K562 (cell line): ENCODE measurements around the gene RNF126. TPM values are rescaled to one million over a fixed set of nuclear protein-coding genes. Genes with fewer than 3 reads are reported as not detected.
"Not testable (repeated sequence)": the region's sequence is repeated elsewhere in the genome, so short reads cannot be mapped to it uniquely, and the experiment has no call there.

Experiments
- ATAC-seq: fragments of 200-7000 bp; cut with Tn5 transposase; 3 replicates; pipeline ENCODE4 v1.9.1; 2020; ENCODE audit warnings: moderate library complexity
- BruUV-seq: library from RNA; stranded (reverse); fragments of 400-500 nt; replicated peaks from 2 replicates; lab custom pipeline; 2021; lab: Mats Ljungman, UMichigan
- CTCF ChIA-PET: fragments of 300-600 bp; formaldehyde crosslinking; extraction: SDS; loops from one replicate; lab custom pipeline; 2021; ENCODE audit warnings: low intra/inter-chr PET ratio; lab: Yijun Ruan, JAX
- POLR2A ChIA-PET: fragments of 300-600, 350-650 bp; sonication (Branson Sonifier 250); formaldehyde crosslinking; extraction: SDS; loops from one replicate; lab custom pipeline; 2021; ENCODE audit warnings: antibody characterized with exemption, inconsistent platforms; lab: Yijun Ruan, JAX
- DNase-seq, 4 experiments: peaks; one replicate each; pipeline versions ENCODE4 v3.0.0 to v3.0.0-alpha.2; 2011 to 2018; ENCODE audit warnings: low spot score in 3 of 4, mixed read lengths in 3 of 4; ENCODE audit errors: extremely low read depth in 1 of 4
- FAIRE-seq: peaks from 2 replicates; lab custom pipeline; 2011; peaks lifted over from hg19 to GRCh38; lab: Jason Lieb, UNC
- H2AFZ ChIP-seq: 2 replicates; pipeline ENCODE4 v1.6.0; 2011; ENCODE audit warnings: low read depth, low read length, control low read depth, inconsistent platforms
- H3K27ac ChIP-seq: fragments of 200-600 bp; 3 replicates; pipeline ENCODE4 v1.8.0; 2011; ENCODE audit warnings: low read depth, mild to moderate bottlenecking, control low read depth, inconsistent platforms, low read length, moderate library complexity, mixed read lengths; ENCODE audit errors: extremely low read depth
- H3K27me3 ChIP-seq, 2 experiments: fragments of 300-600 bp in 1 of 2; 2 replicates in 1 of 2; 3 replicates in 1 of 2; pipeline versions ENCODE4 v1.6.0 to v1.8.0; 2011; ENCODE audit warnings: inconsistent platforms in 2 of 2, low read length in 2 of 2, mild to moderate bottlenecking in 1 of 2, mixed read lengths in 1 of 2, moderate library complexity in 1 of 2; ENCODE audit not compliant: control insufficient read depth in 2 of 2, insufficient read depth in 2 of 2
- H3K36me3 ChIP-seq: fragments of 300-600 bp; 3 replicates; pipeline ENCODE4 v1.8.0; 2011; ENCODE audit warnings: mild to moderate bottlenecking, low read length, inconsistent platforms; ENCODE audit not compliant: control insufficient read depth, insufficient read depth
- H3K4me1 ChIP-seq, 2 experiments: fragments of 200-600 bp in 1 of 2; replicated peaks in 1 of 2; 2 replicates in 1 of 2; 3 replicates in 1 of 2; pipeline versions ENCODE4 v1.5.1 to v1.8.0; 2011; ENCODE audit warnings: inconsistent platforms in 2 of 2, low read length in 2 of 2, mild to moderate bottlenecking in 1 of 2, mixed read lengths in 1 of 2, moderate library complexity in 1 of 2; ENCODE audit not compliant: control insufficient read depth in 2 of 2, insufficient read depth in 2 of 2
- H3K4me2 ChIP-seq: 2 replicates; pipeline ENCODE4 v1.6.1; 2011; ENCODE audit warnings: low read length, control low read depth, inconsistent platforms, mixed read lengths; ENCODE audit not compliant: insufficient read depth
- H3K4me3 ChIP-seq: fragments of 200-600 bp; sonication (generic), shearing (Covaris generic); 2 replicates; pipeline ENCODE4 v1.5.1; 2016; ENCODE audit warnings: control low read depth, inconsistent platforms
- H3K79me2 ChIP-seq: fragments of 200-600 bp; 3 replicates; pipeline ENCODE4 v1.8.0; 2011; ENCODE audit warnings: low read length, inconsistent platforms; ENCODE audit not compliant: control insufficient read depth, insufficient read depth
- H3K9ac ChIP-seq, 2 experiments: 2 replicates each; pipeline versions ENCODE4 v1.6.0 to v1.6.1; 2011; ENCODE audit warnings: low read depth in 2 of 2, low read length in 2 of 2, control low read depth in 1 of 2, inconsistent platforms in 1 of 2, mild to moderate bottlenecking in 1 of 2, mixed read lengths in 1 of 2; ENCODE audit not compliant: insufficient read depth in 1 of 2
- H3K9me1 ChIP-seq: one replicate; pipeline ENCODE4 v1.6.0; 2011; ENCODE audit warnings: inconsistent platforms, mild to moderate bottlenecking, low read length, moderate library complexity; ENCODE audit not compliant: control insufficient read depth, insufficient read depth
- H3K9me3 ChIP-seq: replicated peaks from 2 replicates; pipeline ENCODE4 v1.5.1; 2011; ENCODE audit warnings: low read depth, low read length, inconsistent platforms; ENCODE audit not compliant: control insufficient read depth, insufficient read depth
- H4K20me1 ChIP-seq: replicated peaks from 2 replicates; pipeline ENCODE4 v1.6.1; 2011; ENCODE audit warnings: low read length, inconsistent platforms, mixed read lengths; ENCODE audit not compliant: control insufficient read depth, insufficient read depth
- POLR2G ChIP-seq: fragments of 200-400 bp; formaldehyde crosslinking; IDR thresholded peaks from 2 replicates; pipeline ENCODE4 v1.6.1; 2017; ENCODE audit warnings: low read depth, mild to moderate bottlenecking, antibody characterized with exemption, low read length, moderate library complexity
- RBFOX2 ChIP-seq: fragments of 200-400 bp; formaldehyde crosslinking; IDR thresholded peaks from 2 replicates; pipeline ENCODE4 v1.6.1; 2017; ENCODE audit warnings: low read depth, mild to moderate bottlenecking, low read length, moderate library complexity
- RFX5 ChIP-seq: IDR thresholded peaks from 2 replicates; pipeline ENCODE4 v1.6.1; 2011; ENCODE audit warnings: low read depth, mild to moderate bottlenecking, improper control_type of control experiment, low read length
- WGBS: fragments of 100-300 bp; shearing (Covaris generic); methylation state at CpG from one replicate; pipeline ENCODE4 v1.1.6; 2016; ENCODE audit warnings: low coverage, mixed read lengths; ENCODE audit not compliant: insufficient coverage; ENCODE audit errors: missing lambda C conversion rate; 5-methylcytosine and 5-hydroxymethylcytosine counted together
- in situ Hi-C: fragments of 300-500 bp; cut with MboI; formaldehyde crosslinking; loops from 4 replicates; pipeline ENCODE4 v1.15.0; 2018; ENCODE audit warnings: inconsistent platforms, mixed read lengths
- intact Hi-C: fragments of 100-400 bp; cut with micrococcal nuclease; formaldehyde crosslinking; loops from 2 replicates; pipeline ENCODE4 v1.14.2; 2022
- polyA plus RNA-seq, 8 experiments: library from polyadenylated mRNA; depleted of rRNA in 4 of 8; stranded (reverse) in 5 of 8; unstranded in 3 of 8; fragments of >200 nt; fragmentation: Nextera tagmentation in 2 of 8; fragmentation: Illumina TruSeq in 1 of 8; extraction: Ambion mirVana in 2 of 8; extraction: Trizol in 1 of 8; gene quantifications; 2 replicates each; pipeline versions ENCODE4 v1.2.1 to v1.2.3, GENCODE V29; 2011 to 2014; ENCODE audit warnings: inconsistent platforms in 1 of 8, missing spikeins in 1 of 8
- total RNA-seq, 7 experiments: library from RNA; depleted of rRNA in 6 of 7; stranded (reverse); fragments of >200 nt in 6 of 7; fragmentation: Illumina TruSeq in 2 of 7; extraction: Trizol in 2 of 7; gene quantifications; 2 replicates each; pipeline versions ENCODE4 v1.2.1 to v1.2.3, GENCODE V29; 2011 to 2021; ENCODE audit warnings: low replicate concordance in 1 of 7

The RNF126 gene
- total and polyA plus RNA-seq, 9 of the 15 experiments (the other 6 are each of a cell fraction or from before 2014, with no cell fraction given): 0.27 to 101 (median 12.3) TPM

DNA sequence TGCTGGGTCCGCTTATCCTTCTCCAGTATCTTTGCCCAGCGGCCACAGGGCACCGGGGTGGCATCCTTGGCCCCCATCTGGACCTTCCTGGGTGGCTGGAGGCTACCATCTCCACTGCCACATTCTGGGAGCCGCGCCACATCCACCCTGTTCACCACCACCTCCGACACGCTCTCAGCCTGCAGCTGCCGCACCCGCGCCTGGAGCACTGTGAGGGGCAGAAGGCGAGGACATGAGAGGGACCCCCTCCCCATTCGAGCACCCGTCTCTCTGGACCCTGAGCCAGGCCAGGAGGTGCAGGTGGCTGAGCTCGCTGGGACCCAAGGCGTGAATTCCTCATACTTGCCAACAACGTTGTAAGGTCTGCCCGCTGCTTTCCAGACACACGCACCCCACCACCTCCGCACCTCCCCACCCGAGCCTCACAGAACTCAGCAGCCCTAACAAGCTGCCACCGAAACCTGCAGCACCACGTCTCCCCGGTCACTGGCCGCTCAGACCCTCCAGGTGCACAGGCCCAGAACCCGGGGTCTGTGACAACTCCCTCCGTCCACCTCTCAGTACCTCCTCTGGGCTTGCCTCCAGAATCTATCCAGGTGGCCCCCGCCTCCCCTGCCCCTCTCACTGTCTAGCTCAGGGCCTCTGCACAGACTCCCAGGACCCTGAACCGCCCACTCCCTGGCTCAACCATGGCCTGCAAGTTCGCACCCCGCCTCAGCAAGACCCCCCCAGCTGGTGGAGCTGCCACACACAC, 32.9 kb downstream of the RNF126 start:
- peaks cover 0 to 51% of the 10 kb centered on the region in 2 experiments; a peak in 4 of 5 replicates for H3K4me1 ChIP-seq
- BruUV-seq: no TSS peak
- H2AFZ ChIP-seq: no peak overlapping the region
- H3K9me3 ChIP-seq: no peaks in the 10 kb centered on the region
- in situ Hi-C loops: no loop called here
- FAIRE-seq (no peak), ATAC-seq (no peak)
- peaks cover 50% of the 10 kb centered on the region for H3K79me2 ChIP-seq
- POLR2A ChIA-PET: no interaction called here
- H3K27me3 ChIP-seq: no peaks in the 10 kb centered on the region
- H4K20me1 ChIP-seq: no peaks in the 10 kb centered on the region
- intact Hi-C loops: no loop called here
- 94% methylated on average over 23 of the region's 30 CpGs for WGBS
- peak overlapping the region in 1 of 2 experiments; percentile 26; a peak in 1 of 4 replicates for H3K9ac ChIP-seq
- TF ChIP-seq RBFOX2: peak; percentile 35; the same call in 1 of the 2 replicates
- peak; percentile 36; the same call in 1 of the 2 replicates for TF ChIP-seq POLR2G
- no peak for TF ChIP-seq RFX5
- TF ChIP-seq, all 486 proteins: peak for 2
- no peak for DNase-seq
- CTCF ChIA-PET: no interaction called here
- no peak overlapping the region for H3K4me2 ChIP-seq
- H3K4me3 ChIP-seq: no peak overlapping the region
- peaks cover 56% of the 10 kb centered on the region; the same call in 2 of the 3 replicates for H3K36me3 ChIP-seq
- H3K9me1 ChIP-seq: no peaks in the 10 kb centered on the region
- no peak overlapping the region for H3K27ac ChIP-seq

- H4K20me1 ChIP-seq, H3K9me1 ChIP-seq, H3K27ac ChIP-seq, ATAC-seq, DNase-seq, H3K27me3 ChIP-seq, H2AFZ ChIP-seq, CTCF ChIA-PET, POLR2A ChIA-PET, H3K9ac ChIP-seq, BruUV-seq, in situ Hi-C loops, H3K4me3 ChIP-seq, FAIRE-seq, H3K9me3 ChIP-seq, intact Hi-C loops, H3K4me2 ChIP-seq: not testable (repeated sequence)
- WGBS: 97% methylated on average over 22 of the region's 25 CpGs
- Histone ChIP-seq H3K4me1 (peaks cover 0 to 48% of the 10 kb centered on the region in 2 experiments; a peak in 4 of 5 replicates), H3K79me2 (peaks cover 50% of the 10 kb centered on the region), H3K36me3 (peaks cover 63% of the 10 kb centered on the region; the same call in 2 of the 3 replicates)
- TF ChIP-seq RBFOX2: peak; percentile 5; the same call in 1 of the 2 replicates
These were observed 33.5 kb downstream of the RNF126 start for GRCh38 chr19:629515-629914.
